NCI-H748 (cell line): ENCODE measurements around the gene KIF3C.
"Not testable (repeated sequence)": the region's sequence is repeated elsewhere in the genome, so short reads cannot be mapped to it uniquely, and the experiment has no call there.

ENCODE experiments used
- DNase-seq: peaks from one replicate; lab custom pipeline; 2025; ENCODE audit not compliant: unreplicated experiment; lab: John Stamatoyannopoulos, UW

Gene KIF3C

DNA sequence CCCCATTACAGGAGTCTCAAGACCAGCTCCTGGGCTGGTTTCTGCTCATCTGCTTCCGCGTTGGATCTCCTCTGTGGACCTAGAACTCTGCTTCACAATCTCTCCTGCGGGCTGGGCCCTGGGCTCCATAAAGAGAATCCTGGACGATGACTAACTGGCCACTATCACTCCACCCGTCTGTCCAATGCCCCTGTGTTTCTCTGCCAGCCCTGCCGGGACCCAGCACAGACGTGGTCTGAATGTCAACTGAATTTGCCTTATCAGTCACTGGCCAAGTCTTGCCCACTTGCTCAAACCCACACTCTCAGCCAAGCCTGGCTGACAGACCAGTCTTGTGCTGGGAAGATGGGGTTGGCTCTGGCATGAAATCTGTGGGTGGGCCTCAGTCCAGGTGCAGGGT, 17.4 kb downstream of the KIF3C start:
- DNase-seq, result no peak

DNA sequence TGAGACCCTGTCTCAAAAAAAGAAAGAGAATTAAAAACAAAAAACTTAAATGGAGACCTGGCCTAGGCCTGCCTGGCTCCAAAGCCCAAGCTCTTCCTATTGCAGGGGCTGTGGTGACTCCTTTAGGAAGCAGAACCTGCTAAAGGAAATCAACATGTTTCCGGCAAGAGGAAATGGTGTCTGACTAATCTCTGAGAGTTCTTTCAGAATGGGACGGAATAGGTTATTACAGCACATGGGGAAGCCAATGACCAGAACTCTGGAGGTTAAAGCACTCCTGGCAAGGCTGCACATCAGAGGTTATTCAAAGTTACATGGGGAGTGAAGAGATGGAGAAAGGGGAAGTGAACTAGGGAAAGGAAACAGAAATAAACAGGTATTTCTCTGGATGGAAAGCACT, 21.4 kb downstream of the KIF3C start:
- no peak for DNase-seq

DNA sequence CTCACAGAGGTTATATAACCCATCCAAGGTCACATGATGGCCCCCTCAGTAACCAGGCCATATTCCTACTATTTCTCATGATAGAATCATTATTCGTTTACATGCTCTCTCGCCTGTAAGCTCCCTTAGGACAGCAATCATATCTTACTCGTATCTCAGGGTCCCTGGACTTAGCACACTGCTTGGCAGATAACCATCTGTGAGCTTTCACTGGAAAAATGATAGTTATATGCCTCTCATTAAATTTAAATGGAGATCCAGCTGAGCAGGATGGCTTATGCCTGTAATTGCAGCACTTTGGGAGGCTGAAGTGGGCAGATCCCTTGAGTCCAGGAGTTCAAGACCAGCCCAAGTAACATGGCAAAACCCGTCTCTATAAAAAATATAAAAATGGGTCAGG, 21.9 kb downstream of the KIF3C start:
- DNase-seq, result no peak

DNA sequence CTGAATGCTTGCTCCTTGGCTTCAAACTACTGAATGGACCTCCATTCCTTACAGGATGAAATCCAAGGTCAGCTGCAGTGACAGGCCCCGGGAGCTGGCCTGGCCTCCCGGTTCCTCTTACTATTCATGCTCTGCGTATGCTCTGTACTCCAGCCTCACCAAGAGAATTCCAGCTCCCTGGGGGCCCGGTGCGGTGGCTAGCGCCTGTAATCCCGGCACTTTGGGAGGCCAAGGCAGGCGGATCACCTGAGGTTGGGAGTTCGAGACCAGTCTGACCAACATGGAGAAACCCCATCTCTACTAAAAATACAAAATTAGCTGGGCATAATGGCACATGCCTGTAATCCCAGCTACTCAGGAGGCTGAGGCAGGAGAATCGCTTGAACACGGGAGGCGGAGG, 23.7 kb downstream of the KIF3C start:
- not testable (repeated sequence) for DNase-seq

DNA sequence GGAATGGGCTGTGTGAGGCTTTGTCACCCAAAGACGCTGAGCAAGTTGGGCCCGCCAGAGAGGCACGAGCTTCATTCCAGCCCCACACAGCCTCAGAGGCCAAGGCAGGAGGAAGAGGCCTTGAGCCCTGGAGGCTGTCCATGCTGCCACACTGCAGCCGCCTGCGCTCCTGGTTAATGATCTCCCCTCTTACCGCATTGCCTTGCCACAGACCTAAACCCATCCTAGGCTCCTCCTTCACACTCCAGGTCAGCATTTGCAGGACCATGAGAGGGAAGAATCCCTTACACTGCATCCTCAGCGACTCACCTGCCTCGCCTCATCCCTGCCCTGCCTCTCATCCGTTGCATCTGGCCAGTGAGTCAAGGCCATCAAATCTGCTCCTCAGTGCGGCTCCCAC, 24.6 kb downstream of the KIF3C start:
- no peak for DNase-seq

DNA sequence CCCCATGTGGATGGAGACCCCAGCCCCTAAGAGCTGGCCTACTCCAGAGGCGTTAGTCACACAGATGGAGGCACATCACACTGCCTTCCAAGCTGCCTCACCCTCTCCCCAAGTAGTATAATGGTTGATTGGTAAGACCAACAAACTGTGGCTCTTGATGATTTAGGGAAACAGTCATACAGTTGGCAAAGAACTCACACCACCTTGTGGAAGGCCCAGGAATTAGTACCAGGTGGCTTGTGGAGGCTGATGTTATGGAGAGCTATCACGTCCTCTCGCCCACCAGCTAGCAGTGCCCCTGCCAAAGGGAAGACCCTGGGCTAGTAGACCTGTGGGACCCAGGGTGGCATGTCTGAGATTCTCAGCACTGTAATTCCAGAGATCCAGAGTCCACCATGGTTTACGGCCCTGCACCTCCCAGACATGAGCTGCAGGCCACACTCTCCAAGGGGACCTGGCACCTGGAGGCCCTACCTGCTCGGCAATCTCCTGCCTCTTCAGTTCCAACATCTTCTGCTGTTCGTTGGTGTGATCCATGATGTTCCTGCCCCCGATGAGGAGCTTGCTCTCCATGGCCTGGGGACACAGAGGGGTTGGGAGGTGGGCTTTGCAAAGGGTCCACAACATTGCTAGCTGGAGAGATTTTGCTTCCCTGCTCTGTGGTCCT, 26.3 kb downstream of the KIF3C start:
- no peak for DNase-seq

DNA sequence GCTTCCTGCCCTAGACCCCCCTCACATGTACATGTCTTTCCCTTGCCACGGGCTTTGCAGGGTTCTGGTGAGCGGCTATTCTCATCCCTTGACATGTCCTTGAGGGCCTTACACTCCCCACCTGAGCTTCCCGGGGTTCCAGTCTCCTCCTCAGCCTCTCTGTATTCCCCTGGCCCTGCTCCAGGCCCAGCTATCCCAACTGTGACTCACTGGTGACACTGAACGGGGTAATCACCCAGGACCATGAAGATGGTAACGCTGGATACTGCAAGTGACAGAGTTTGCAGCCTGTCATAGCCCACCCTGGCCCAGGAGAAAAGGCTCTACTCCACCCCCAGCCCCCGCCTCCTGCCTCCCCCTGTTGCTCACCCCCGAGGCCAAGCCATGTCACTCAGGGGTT, 27.3 kb downstream of the KIF3C start:
- no peak for DNase-seq

DNA sequence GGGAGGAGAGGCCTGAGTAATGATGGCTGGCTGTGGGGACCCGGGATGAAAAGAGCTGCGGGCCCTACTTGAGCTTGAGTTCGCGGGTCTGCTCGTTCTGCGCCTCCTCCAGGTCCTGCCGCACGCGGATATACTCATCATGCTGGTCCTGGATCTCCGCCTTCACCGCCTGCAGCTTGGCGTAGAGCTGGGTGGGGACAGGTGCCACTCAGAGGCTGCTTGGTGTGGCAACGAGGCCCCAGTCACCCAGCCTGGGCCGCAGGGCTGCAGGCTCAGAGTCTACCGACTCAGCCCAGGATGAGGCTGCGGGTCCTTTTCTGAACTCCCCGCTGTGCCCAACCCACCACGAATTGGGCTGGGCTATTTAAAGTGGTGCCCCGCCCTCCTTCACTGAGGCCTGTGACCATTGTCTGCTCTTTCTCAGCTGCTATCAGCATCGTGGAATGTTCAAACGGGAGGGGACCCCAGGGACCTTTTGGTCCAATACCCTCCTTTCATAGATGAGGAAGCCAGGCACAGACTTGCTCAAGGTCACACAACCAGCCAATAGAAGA, 28.0 kb downstream of the KIF3C start:
- DNase-seq, result peak; percentile 11

DNA sequence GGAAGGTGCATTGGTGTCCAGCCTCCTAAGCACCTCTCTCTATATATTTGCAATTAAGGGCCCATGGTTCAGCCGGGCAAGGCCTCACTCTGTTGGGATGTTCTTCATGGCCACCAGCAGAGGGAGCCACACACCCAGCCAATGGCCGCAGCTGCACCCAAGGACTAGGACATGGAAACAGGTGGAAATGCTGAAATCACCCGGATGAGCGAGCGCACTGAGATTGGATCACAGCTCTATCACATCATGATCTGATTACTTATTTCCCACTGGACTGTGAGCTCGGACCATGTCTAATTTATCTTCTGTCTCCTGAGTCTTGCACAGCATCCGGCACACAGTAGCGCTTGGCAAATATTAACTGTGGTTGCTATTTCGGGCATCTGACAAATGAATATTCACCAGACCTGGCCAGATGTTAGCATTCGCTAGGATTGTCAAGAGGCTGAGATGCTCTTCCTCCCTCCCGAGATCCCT, 31.2 kb downstream of the KIF3C start:
- DNase-seq, result peak; percentile 85

DNA sequence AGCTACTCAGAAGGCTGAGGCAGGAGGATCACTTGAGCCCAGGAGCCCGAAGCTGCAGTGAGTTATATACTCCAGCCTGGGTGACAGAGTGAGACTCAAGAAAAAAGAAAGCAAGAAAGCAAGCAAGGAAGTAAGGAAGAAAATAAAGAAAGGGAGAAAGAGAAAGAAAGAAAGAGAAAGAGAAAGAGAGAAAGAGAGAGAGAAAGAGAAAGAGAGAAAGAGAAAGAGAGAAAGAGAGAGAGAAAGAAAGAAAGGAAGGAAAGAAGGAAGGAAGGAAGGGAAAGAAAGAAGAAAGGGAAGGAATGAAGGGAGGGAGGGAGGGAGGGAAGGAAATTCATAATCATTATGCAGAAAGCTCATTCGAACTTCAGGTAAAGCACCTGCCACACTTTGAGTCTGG, 33.9 kb downstream of the KIF3C start:
- DNase-seq, result no peak

DNA sequence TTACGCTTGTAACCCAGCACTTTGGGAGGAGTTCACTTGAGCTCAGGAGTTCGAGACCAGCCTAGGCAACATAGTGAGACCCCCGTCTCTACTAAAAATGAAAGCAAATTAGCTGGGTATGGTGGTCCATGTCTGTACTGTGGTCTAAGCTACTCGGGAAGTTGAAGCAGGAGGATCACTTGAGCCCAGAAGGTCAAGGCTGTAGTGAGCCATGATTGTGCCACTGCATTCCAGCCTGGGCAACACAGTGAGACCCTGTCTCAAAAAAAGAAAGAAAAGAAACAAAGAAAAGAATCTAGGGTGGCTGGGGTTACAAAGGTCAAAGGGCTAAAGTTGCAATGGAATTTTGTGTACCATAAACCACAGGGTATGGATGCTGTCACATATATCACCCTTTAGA, 41.3 kb downstream of the KIF3C start:
- DNase-seq, result no peak

DNA sequence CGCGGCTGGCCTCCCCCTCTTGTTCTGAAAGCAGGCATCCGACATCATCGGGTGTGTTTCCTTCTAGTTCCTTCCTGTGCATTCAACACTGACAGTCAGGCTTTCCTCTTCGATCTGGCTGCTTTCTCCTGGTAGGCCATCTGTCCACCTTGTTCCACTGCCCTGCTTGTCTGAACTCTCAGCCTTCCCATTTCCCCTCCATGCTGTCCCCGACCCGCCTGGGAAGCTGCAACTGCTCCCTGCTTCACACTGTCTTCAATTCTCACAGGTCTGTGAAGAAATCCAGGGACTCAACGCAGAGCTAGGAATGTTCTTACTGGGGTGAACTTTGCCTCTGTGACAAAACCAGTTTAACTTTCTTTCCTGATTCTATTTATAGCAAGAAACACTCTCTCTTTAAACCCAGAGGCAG, 43.0 kb downstream of the KIF3C start:
- DNase-seq, result no peak

DNA sequence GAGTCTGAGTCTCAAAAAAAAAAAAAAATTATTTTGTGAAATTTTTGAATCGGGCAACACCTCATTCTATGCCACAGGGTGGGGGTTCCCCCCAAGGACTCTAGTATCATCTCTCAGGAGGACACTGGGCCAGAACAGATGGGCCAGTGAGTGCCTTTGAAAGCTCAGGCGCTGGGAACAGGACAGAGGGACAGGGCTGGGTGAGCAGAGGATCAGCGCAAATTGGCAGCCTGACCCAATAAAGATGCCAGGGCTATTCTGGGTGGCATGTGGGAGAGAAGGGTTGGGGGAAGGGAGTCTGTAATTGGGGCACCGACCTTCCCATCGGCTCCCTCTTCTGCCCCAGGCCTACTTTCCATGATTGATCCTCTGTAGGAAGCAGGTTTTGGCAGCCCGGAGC, 44.0 kb downstream of the KIF3C start:
- no peak for DNase-seq

DNA sequence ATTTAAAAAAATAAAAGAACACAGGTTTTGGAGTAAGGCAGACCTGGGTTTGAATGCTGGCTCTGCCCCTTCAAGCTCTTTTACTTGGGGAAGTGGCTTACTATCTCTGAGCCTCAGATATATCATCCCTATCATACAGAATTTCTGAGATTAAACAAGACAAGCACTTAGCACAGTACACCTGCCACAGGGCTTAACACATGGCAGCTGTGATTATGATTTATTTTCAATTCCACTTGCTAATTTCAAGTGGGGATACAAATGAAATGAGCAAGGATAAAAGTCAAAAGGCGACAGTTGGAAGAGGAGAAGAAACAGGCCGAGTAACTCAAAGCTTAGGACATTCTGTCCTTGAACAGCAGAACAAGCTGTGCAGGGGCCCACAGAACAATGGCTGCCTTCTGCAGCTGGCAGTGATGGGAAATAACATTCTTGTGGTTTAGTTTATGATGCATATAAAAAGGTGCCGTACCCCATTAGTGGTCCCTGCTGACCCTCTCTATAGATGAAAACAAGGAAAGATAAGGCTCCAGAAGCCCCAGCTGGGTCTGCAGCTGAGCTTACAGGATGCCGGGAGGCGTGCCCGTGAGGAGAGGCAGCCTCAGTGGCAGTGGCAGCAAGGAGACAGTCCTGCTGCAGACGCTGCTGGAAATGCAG, 45.3 kb downstream of the KIF3C start:
- no peak for DNase-seq

DNA sequence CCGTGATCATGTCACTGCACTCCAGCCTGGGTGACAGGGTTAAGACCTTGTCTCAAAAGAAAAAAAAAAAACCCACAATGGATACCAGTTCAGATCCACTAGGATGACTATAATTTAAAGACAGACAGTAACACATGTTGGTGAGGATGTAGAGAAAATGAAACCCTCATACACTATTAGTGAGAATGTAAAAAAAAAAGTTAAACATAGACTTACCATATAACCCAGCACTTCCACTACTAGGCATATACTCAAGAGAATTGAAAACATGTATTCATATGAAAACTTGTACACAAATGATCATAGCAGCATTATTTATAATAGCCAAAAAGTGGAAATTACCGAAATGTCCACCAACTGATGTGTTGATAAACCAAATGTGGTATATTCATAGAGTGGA, 48.7 kb downstream of the KIF3C start:
- DNase-seq, result no peak

DNA sequence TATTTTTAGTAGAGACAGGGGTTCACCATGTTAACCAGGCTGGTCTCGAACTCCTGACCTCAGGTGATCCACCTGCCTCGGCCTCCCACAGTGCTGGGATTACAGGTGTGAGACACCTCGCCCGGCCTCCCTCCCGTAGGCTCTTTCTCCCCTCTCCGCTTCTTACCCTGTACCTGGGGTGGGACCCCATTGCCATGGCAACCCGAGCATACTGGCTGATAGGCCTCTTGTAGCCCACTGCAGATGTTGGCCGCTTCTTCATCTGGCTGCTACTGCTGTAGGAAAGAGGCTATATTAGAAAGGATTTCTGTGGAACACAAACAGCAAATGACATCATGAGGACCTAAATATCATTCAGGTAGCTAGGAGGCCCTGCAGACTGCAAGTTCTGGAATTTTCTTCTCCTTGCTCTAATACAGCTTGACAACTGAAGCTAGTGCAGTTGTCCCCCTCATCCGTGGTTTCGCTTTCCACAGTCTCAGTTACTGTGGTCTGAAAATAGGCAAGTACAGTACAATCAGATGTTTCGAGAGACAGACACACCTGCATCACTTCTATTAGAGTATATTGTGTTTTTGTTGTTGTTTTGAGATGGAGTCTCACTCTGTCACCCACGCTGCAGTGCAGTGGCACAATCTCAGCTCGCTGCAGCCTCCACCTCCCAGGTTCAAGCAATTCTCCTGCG, 52.4 kb downstream of the KIF3C start:
- no peak for DNase-seq

DNA sequence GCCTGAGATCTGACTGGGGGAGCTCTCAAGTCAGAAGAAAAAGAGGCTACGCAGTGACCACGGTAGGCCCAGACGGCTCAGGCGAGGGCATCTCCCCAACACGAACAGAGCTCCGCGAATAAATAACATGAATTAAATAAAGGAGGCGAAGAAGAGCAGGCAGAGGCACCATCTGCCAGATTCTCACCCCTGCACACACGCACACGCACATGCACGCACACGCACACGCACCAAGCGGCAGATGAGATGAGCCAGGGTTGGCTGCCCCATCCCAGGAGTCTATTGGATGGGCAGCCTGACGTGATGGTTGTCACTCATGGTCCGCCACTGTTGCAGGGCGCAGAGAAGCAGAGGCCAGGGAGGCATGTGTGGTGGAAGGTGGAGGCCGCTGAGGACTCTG, 53.6 kb downstream of the KIF3C start:
- no peak for DNase-seq

DNA sequence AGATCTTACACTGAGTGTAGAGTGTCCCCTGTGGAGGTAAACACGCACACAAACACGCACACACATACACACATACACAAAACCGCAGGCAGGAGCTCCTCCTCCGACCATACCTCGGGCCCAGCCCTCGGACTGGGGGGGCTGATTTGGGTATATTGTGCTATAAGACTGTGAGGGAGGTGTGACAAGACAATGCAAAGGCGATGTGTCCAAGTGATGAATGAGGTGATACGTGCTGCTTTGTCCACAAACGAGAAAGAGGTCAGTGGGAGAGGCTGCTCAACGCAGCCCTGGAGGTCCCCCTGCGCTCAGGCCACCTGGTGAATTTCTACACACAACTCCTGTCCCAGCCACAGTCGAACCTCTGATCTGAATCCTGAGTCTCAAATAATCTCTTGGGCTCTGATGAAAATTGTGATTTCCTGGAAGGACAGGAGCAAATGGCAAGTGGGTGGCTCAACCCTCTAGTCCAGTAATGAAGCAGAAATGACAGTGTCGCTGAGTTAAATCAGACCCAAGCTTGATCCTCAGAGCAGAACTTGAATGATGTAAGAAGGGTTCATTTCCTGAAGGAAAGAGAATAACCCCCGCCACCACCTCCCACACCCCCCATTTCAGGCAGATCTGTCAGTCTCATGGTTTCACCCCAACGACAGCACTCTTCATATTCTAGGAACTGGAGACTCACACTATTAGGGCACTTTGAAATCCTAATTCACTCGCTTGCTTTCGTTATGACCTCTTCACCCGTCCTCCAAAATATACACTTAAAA, 55.1 kb downstream of the KIF3C start:
- DNase-seq, result no peak

DNA sequence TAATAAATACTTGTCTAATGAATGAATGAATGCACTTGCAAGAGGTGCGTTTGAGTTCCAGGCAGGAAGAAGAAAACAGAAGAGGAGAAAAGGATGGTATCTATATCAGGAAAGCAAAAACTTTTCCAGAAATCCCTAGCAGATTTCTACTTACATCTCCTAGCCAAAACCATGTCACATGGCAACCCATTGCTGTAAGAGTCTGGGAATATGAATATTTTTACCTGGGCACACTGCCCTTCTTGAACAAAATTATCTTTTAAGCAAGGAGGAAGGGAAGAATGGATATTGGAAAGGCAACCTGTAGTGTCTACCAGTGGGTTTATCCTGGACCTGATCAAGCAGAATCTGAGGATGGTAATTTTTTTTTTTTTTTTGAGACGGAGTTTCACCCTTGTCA, 59.8 kb downstream of the KIF3C start:
- DNase-seq, result no peak

DNA sequence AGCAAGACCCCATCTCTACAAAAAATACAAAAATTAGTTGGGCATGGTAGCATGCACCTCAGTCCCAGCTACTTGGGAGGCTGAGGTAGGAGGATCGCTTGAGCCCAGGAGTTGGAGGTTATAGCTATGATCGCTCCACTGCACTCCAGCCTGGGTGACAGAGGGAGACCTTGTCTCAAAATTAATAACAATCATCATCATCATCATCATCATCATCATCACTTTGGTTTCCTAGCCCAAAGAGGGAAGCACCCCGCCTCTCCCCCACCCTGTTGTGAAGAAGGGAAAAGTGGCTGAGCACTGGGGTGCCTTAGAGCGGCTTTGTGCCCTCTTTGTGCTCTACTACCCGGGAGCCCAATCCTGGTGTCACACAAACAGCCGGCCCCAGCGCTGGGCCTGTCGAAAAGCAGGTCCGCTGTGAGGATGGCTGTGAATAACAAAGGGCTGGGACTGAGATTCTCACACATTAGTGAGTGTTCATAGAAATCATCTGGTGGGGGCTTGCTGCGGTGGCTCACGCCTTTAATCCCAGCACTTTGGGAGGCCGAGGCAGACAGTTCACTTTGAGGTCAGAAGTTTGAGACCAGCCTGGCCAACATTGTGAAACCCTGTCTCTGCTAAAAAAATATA, 61.4 kb downstream of the KIF3C start:
- no peak for DNase-seq

DNA sequence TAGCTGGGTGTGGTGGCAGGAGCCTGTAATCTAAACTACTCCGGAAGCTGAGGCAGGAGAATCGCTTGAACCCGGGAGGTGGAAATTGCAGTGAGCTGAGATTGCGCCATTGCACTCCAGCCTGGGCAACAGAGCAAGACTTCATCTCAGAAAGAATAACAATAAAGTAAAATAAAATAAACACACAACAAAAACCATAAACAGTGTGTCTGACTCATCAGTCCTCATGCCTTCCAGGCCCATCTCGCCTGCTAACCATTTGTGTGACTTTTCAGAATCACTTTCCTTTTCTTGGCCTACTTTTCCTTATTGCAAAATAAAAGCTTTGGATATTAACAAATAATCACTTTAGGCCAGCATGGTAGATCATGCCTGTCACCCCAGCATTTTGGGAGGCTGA, 62.0 kb downstream of the KIF3C start:
- DNase-seq, result no peak
